NK-92 (cell line): ENCODE data around the gene ZFYVE9.
"Not testable (repeated sequence)": the region's sequence is repeated elsewhere in the genome, so short reads cannot be mapped to it uniquely, and the experiment has no call there.

Experiments used
- DNase-seq: peaks from one replicate; lab custom pipeline; 2025; ENCODE audit not compliant: unreplicated experiment; lab: John Stamatoyannopoulos, UW

ZFYVE9 gene

GRCh38 chr1:52150946-52151345, 9.1 kb downstream of the ZFYVE9 start:
- no peak for DNase-seq

GRCh38 chr1:52152572-52152971, 10.7 kb downstream of the ZFYVE9 start:
- no peak for DNase-seq

GRCh38 chr1:52153010-52153409, 11.1 kb downstream of the ZFYVE9 start:
- no peak for DNase-seq

GRCh38 chr1:52153898-52154297, 12.0 kb downstream of the ZFYVE9 start:
- DNase-seq: no peak

GRCh38 chr1:52156460-52156859, 14.6 kb downstream of the ZFYVE9 start:
- DNase-seq: no peak

- no peak for DNase-seq
Measured at GRCh38 chr1:52157582-52157981, 15.7 kb downstream of the ZFYVE9 start.

GRCh38 chr1:52158218-52158617, 16.3 kb downstream of the ZFYVE9 start:
- no peak for DNase-seq

- DNase-seq: no peak
Measured at GRCh38 chr1:52159033-52159789, 17.3 kb downstream of the ZFYVE9 start.

- no peak for DNase-seq
Measured at GRCh38 chr1:52162947-52163346, 21.1 kb downstream of the ZFYVE9 start.

- DNase-seq: no peak
Measured at GRCh38 chr1:52164604-52165003, 22.7 kb downstream of the ZFYVE9 start.

GRCh38 chr1:52166996-52167753, 25.3 kb downstream of the ZFYVE9 start:
- no peak for DNase-seq

- DNase-seq: no peak
Measured at GRCh38 chr1:52168373-52169080, 26.6 kb downstream of the ZFYVE9 start.

- DNase-seq: not testable (repeated sequence)
Measured at GRCh38 chr1:52171149-52171548, 29.3 kb downstream of the ZFYVE9 start.

GRCh38 chr1:52179073-52179472, 37.2 kb downstream of the ZFYVE9 start:
- no peak for DNase-seq

- no peak for DNase-seq
Measured at GRCh38 chr1:52180176-52180575, 38.3 kb downstream of the ZFYVE9 start.

- not testable (repeated sequence) for DNase-seq
Measured at GRCh38 chr1:52181759-52182158, 39.9 kb downstream of the ZFYVE9 start.

- not testable (repeated sequence) for DNase-seq
Measured at GRCh38 chr1:52182328-52182727, 40.4 kb downstream of the ZFYVE9 start.

- DNase-seq: no peak
Measured at GRCh38 chr1:52182874-52183400, 41.0 kb downstream of the ZFYVE9 start.

GRCh38 chr1:52186449-52186848, 44.6 kb downstream of the ZFYVE9 start:
- DNase-seq: no peak

- DNase-seq: no peak
Measured at GRCh38 chr1:52189898-52190480, 48.1 kb downstream of the ZFYVE9 start.
